Keratinocyte (primary cell): ENCODE measurements around the gene EEF1AKMT2.

Experiments used
- CTCF ChIP-seq, 3 experiments: IDR thresholded peaks in 1 of 3; conservative IDR thresholded peaks in 1 of 3; optimal IDR thresholded peaks in 1 of 3; 2 replicates in 2 of 3; 3 replicates in 1 of 3; pipeline versions ENCODE3 to v1.5.1; 2011; ENCODE audit warnings: low read length in 3 of 3, mild to moderate bottlenecking in 3 of 3, moderate library complexity in 2 of 3, control low read depth in 1 of 3, inconsistent platforms in 1 of 3; ENCODE audit not compliant: insufficient read depth in 2 of 3; ENCODE audit errors: extremely low read depth in 1 of 3
- EZH2 ChIP-seq: IDR thresholded peaks from one replicate; pipeline ENCODE4 v1.6.1; 2012; ENCODE audit warnings: inconsistent platforms, mild to moderate bottlenecking, low read length, moderate library complexity

GRCh38 chr10:124755581-124755980, 36.1 kb downstream of the EEF1AKMT2 start:
- TF ChIP-seq CTCF (optimal IDR thresholded peaks at IDR 0.05 in 1 of 3, IDR thresholded peaks at IDR 0.05 in 1 of 3, conservative IDR thresholded peaks at IDR 0.05 in 1 of 3; ENCODE audit: extremely low read depth in 1 of 3, insufficient read depth in 2 of 3, low read length in 3 of 3) (no peak), EZH2 (no peak)
